ENCODE data around the gene UBE2J2. TPM values are rescaled to one million over a fixed set of nuclear protein-coding genes. Genes with fewer than 3 reads are reported as not detected.
A peak's percentile ranks its signal among the peaks of the same experiment; 100 is the strongest.

The UBE2J2 gene
- total and polyA plus RNA-seq, 2 of the 13 experiments (the other 11 are each of a cell fraction or from before 2014, with no cell fraction given), result 25.4 to 29.4 TPM

GRCh38 chr1:1239614-1240347, 33.9 kb downstream of the UBE2J2 start (continued):
- TF ChIP-seq GABPB1 (CRISPR knock-in tag; IDR thresholded peaks at IDR 0.05) (peak; percentile 66; the same call in 1 of the 2 replicates), HIVEP1 (CRISPR knock-in tag; IDR thresholded peaks at IDR 0.05) (peak; percentile 60; the same call in 1 of the 2 replicates), POLR2G (IDR thresholded peaks at IDR 0.05; ENCODE audit: low read depth, low read length) (no peak), MEIS1 (CRISPR knock-in tag; IDR thresholded peaks at IDR 0.05; ENCODE audit: borderline replicate concordance) (peak; percentile 88), POGZ (CRISPR knock-in tag; IDR thresholded peaks at IDR 0.05) (no peak), MBD4 (IDR thresholded peaks at IDR 0.05; ENCODE audit: borderline replicate concordance, low read length) (no peak), NR2F1 (CRISPR knock-in tag; IDR thresholded peaks at IDR 0.05) (peak; percentile 90 to 93), PITX1 (CRISPR knock-in tag; IDR thresholded peaks at IDR 0.05) (0 out of 2 replicates have a peak, but pooled peaks have one; percentile 19), ZNF350 (CRISPR knock-in tag; IDR thresholded peaks at IDR 0.05; ENCODE audit: borderline replicate concordance, low read depth) (no peak), MTA3 (CRISPR knock-in tag; IDR thresholded peaks at IDR 0.05) (no peak), FOXM1 (CRISPR knock-in tag; IDR thresholded peaks at IDR 0.05) (no peak), ZNF446 (CRISPR knock-in tag; IDR thresholded peaks at IDR 0.05) (0 out of 2 replicates have a peak, but pooled peaks have one; percentile 61), MIER3 (CRISPR knock-in tag; IDR thresholded peaks at IDR 0.05; ENCODE audit: borderline replicate concordance) (no peak), TP53 (CRISPR knock-in tag; conservative IDR thresholded peaks at IDR 0.05) (0 out of 2 replicates have a peak, but pooled peaks have one; percentile 49), GLMP (CRISPR knock-in tag; IDR thresholded peaks at IDR 0.05; ENCODE audit: borderline replicate concordance) (no peak), ZNF562 (CRISPR knock-in tag; IDR thresholded peaks at IDR 0.05; ENCODE audit: borderline replicate concordance) (no peak), ZNF343 (CRISPR knock-in tag; IDR thresholded peaks at IDR 0.05) (no peak), MYNN (CRISPR knock-in tag; IDR thresholded peaks at IDR 0.05; ENCODE audit: low read depth) (no peak), ZNF768 (CRISPR knock-in tag; IDR thresholded peaks at IDR 0.05) (no peak), ZNF747 (CRISPR knock-in tag; IDR thresholded peaks at IDR 0.05; ENCODE audit: borderline replicate concordance) (no peak), ZNF674 (CRISPR knock-in tag; IDR thresholded peaks at IDR 0.05; ENCODE audit: low read depth) (no peak), ZBTB34 (CRISPR knock-in tag; IDR thresholded peaks at IDR 0.05) (no peak), ZNF572 (CRISPR knock-in tag; IDR thresholded peaks at IDR 0.05) (no peak), DBP (CRISPR knock-in tag; IDR thresholded peaks at IDR 0.05; ENCODE audit: not compliant biosample characterization) (peak; percentile 75), PAF1 (CRISPR knock-in tag; IDR thresholded peaks at IDR 0.05) (no peak)
- TF ChIP-seq, protein P1, sequence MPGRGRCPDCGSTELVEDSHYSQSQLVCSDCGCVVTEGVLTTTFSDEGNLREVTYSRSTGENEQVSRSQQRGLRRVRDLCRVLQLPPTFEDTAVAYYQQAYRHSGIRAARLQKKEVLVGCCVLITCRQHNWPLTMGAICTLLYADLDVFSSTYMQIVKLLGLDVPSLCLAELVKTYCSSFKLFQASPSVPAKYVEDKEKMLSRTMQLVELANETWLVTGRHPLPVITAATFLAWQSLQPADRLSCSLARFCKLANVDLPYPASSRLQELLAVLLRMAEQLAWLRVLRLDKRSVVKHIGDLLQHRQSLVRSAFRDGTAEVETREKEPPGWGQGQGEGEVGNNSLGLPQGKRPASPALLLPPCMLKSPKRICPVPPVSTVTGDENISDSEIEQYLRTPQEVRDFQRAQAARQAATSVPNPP (CRISPR knock-in tag; IDR thresholded peaks at IDR 0.05), result no peak
- TF ChIP-seq, protein P2, sequence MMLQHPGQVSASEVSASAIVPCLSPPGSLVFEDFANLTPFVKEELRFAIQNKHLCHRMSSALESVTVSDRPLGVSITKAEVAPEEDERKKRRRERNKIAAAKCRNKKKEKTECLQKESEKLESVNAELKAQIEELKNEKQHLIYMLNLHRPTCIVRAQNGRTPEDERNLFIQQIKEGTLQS (CRISPR knock-in tag; IDR thresholded peaks at IDR 0.05), result no peak

Data from HepG2 (cell line).